HCT116 (cell line): ENCODE data around the gene TAF6. TPM values are rescaled to one million over a fixed set of nuclear protein-coding genes. Genes with fewer than 3 reads are reported as not detected.

Source experiments
- ATAC-seq: fragments of 200-7000 bp; cut with Tn5 transposase; 2 replicates; pipeline ENCODE4 v1.9.1; 2020; ENCODE audit warnings: mild to moderate bottlenecking, moderate library complexity
- BruUV-seq: library from RNA; stranded (reverse); fragments of 400-500 nt; replicated peaks from 2 replicates; lab custom pipeline; 2021; lab: Mats Ljungman, UMichigan
- CTCF ChIA-PET: fragments of 300-600 bp; sonication (Branson Sonifier 250); formaldehyde crosslinking; loops from one replicate; lab custom pipeline; 2021; ENCODE audit warnings: antibody characterized with exemption; lab: Charles Lee
- POLR2A ChIA-PET: fragments of 300-600, 350-600 bp; sonication (Branson Sonifier 250); formaldehyde crosslinking; loops from one replicate; lab custom pipeline; 2021; ENCODE audit warnings: antibody characterized with exemption; lab: Charles Lee
- RAD21 ChIA-PET, 2 experiments: fragments of 300-600 bp; sonication (Branson Sonifier 250); formaldehyde crosslinking; loops; one replicate each; lab custom pipeline; 2023; ENCODE audit warnings: low total read pairs in 2 of 2; ENCODE audit not compliant: uncharacterized antibody in 2 of 2, unreplicated experiment in 2 of 2, low non-redundant PET in 1 of 2; lab: Charles Lee
- DNase-seq: peaks from one replicate; pipeline ENCODE4 v3.0.0-alpha.2; 2010; ENCODE audit warnings: low read depth, low spot score
- H2AFZ ChIP-seq: fragments of 200-600 bp; shearing (Covaris generic), sonication (generic); 2 replicates; pipeline ENCODE4 v1.6.1; 2017; ENCODE audit warnings: low read depth, mixed run types, mixed read lengths, antibody characterized with exemption, low read length; ENCODE audit not compliant: poor library complexity, severe bottlenecking
- H3K27ac ChIP-seq: 2 replicates; pipeline ENCODE4 v1.5.1; 2012; ENCODE audit warnings: low read depth, low read length
- H3K27me3 ChIP-seq: fragments of 200-600 bp; sonication (generic); 2 replicates; pipeline ENCODE4 v1.6.1; 2016; ENCODE audit warnings: mixed run types, low read length, mixed read lengths; ENCODE audit not compliant: insufficient read depth
- H3K36me3 ChIP-seq, 2 experiments: fragments of 200-500 bp in 1 of 2; fragments of 200-600 bp in 1 of 2; sonication (Bioruptor generic) in 1 of 2; sonication (generic) in 1 of 2; 2 replicates each; pipeline versions ENCODE4 v1.5.1 to v1.6.1; 2014 to 2016; ENCODE audit warnings: low read length in 2 of 2, inconsistent platforms in 1 of 2, mixed read lengths in 1 of 2, mixed run types in 1 of 2; ENCODE audit not compliant: insufficient read depth in 2 of 2, control insufficient read depth in 1 of 2
- H3K4me1 ChIP-seq, 2 experiments: fragments of 200-600 bp in 1 of 2; sonication (generic) in 1 of 2; 2 replicates each; pipeline versions ENCODE4 v1.5.1 to v1.6.1; 2012 to 2017; ENCODE audit warnings: low read length in 2 of 2, inconsistent platforms in 1 of 2, mild to moderate bottlenecking in 1 of 2, mixed read lengths in 1 of 2, mixed run types in 1 of 2, moderate library complexity in 1 of 2; ENCODE audit not compliant: insufficient read depth in 2 of 2, control insufficient read depth in 1 of 2
- H3K4me2 ChIP-seq: fragments of 200-600 bp; sonication (generic); 2 replicates; pipeline ENCODE4 v1.6.1; 2017; ENCODE audit warnings: mixed run types, low read length, mixed read lengths
- H3K4me3 ChIP-seq, 2 experiments: fragments of 200-600 bp in 1 of 2; sonication (generic) in 1 of 2; replicated peaks in 1 of 2; 2 replicates each; pipeline ENCODE4 v1.5.1; 2011 to 2016; ENCODE audit warnings: low read length in 2 of 2, control low read depth in 1 of 2, low read depth in 1 of 2, mild to moderate bottlenecking in 1 of 2, mixed read lengths in 1 of 2, mixed run types in 1 of 2
- H3K79me2 ChIP-seq: fragments of 200-600 bp; sonication (generic); 2 replicates; pipeline ENCODE4 v1.6.1; 2017; ENCODE audit warnings: mild to moderate bottlenecking, mixed run types, low read length, moderate library complexity, mixed read lengths; ENCODE audit not compliant: insufficient read depth
- H3K9ac ChIP-seq: fragments of 200-600 bp; sonication (generic); 2 replicates; pipeline ENCODE4 v1.6.1; 2016; ENCODE audit warnings: low read length, mixed read lengths
- H3K9me2 ChIP-seq: fragments of 200-600 bp; sonication (generic), shearing (Covaris generic); 2 replicates; pipeline ENCODE4 v1.6.1; 2017; ENCODE audit warnings: mixed run types, mild to moderate bottlenecking, moderate library complexity; ENCODE audit not compliant: insufficient read depth
- H3K9me3 ChIP-seq, 2 experiments: fragments of 200-500 bp in 1 of 2; fragments of 200-600 bp in 1 of 2; sonication (Bioruptor generic) in 1 of 2; sonication (generic) in 1 of 2; 2 replicates each; pipeline ENCODE4 v1.6.1; 2014 to 2017; ENCODE audit warnings: low read length in 2 of 2, mixed read lengths in 2 of 2, inconsistent platforms in 1 of 2, low read depth in 1 of 2, mild to moderate bottlenecking in 1 of 2, mixed run types in 1 of 2, moderate library complexity in 1 of 2; ENCODE audit not compliant: control insufficient read depth in 1 of 2, insufficient read depth in 1 of 2
- H4K20me1 ChIP-seq: fragments of 200-600 bp; sonication (generic), shearing (Covaris generic); 2 replicates; pipeline ENCODE4 v1.6.1; 2017; ENCODE audit warnings: mixed run types, mild to moderate bottlenecking, moderate library complexity; ENCODE audit not compliant: insufficient read depth
- CBX3 ChIP-seq: IDR thresholded peaks from 2 replicates; pipeline ENCODE4 v1.6.1; 2012; ENCODE audit warnings: low read depth
- CEBPB ChIP-seq: IDR thresholded peaks from 2 replicates; pipeline ENCODE4 v1.6.1; 2012; ENCODE audit warnings: low read depth
- ELF1 ChIP-seq: IDR thresholded peaks from 2 replicates; pipeline ENCODE4 v1.6.1; 2012; ENCODE audit warnings: low read depth, borderline replicate concordance
- EZH2phosphoT487 ChIP-seq: fragments of 200-600 bp; IDR thresholded peaks from 2 replicates; pipeline ENCODE4 v1.6.1; 2018; ENCODE audit warnings: antibody characterized with exemption, borderline replicate concordance
- FOSL1 ChIP-seq: IDR thresholded peaks from 2 replicates; pipeline ENCODE4 v1.6.1; 2012; ENCODE audit warnings: low read depth
- JUND ChIP-seq: IDR thresholded peaks from 2 replicates; pipeline ENCODE4 v1.6.1; 2012
- POLR2A ChIP-seq: IDR thresholded peaks from 2 replicates; pipeline ENCODE4 v1.7.0; 2011; ENCODE audit warnings: borderline replicate concordance; ENCODE audit not compliant: insufficient read depth, insufficient read length; ENCODE audit errors: extremely low read depth
- POLR2AphosphoS5 ChIP-seq: IDR thresholded peaks from 2 replicates; pipeline ENCODE4 v1.6.1; 2011; ENCODE audit warnings: mild to moderate bottlenecking, low read depth, low read length, moderate library complexity
- SIN3A ChIP-seq: IDR thresholded peaks from 2 replicates; pipeline ENCODE4 v1.6.1; 2012; ENCODE audit warnings: low read depth
- SRF ChIP-seq: IDR thresholded peaks from 2 replicates; pipeline ENCODE4 v1.6.1; 2012; ENCODE audit warnings: low read depth
- TCF7L2 ChIP-seq: IDR thresholded peaks from 2 replicates; pipeline ENCODE4 v1.7.0; 2011; ENCODE audit warnings: borderline replicate concordance, inconsistent platforms; ENCODE audit not compliant: insufficient read depth, insufficient read length; ENCODE audit errors: extremely low read depth
- YY1 ChIP-seq: IDR thresholded peaks from 2 replicates; pipeline ENCODE4 v1.6.1; 2011; ENCODE audit warnings: low read length, low read depth, moderate library complexity, mild to moderate bottlenecking; ENCODE audit not compliant: insufficient replicate concordance; ENCODE audit errors: extremely low read depth
- intact Hi-C: fragments of 100-400 bp; cut with micrococcal nuclease; formaldehyde crosslinking; loops from 2 replicates; pipeline ENCODE4 v1.10.0; 2022
- total RNA-seq: library from RNA; stranded (reverse); gene quantifications from one replicate; pipeline ENCODE4 v1.2.1, GENCODE V29; 2021; ENCODE audit not compliant: unreplicated experiment
- TF ChIP-seq, protein P1 (sequence below): IDR thresholded peaks from 2 replicates; pipeline ENCODE4 v1.6.1; 2012; ENCODE audit warnings: low read depth
- TF ChIP-seq, protein P2 (sequence below): IDR thresholded peaks from 2 replicates; pipeline ENCODE4 v1.6.1; 2012
- TF ChIP-seq, protein P3 (sequence below): IDR thresholded peaks from 2 replicates; pipeline ENCODE4 v1.6.1; 2012
- TF ChIP-seq, protein P4 (sequence below), 3 experiments: fragments of 200-600 bp in 1 of 3; sonication (generic) in 1 of 3; IDR thresholded peaks in 2 of 3; conservative IDR thresholded peaks in 1 of 3; 2 replicates each; pipeline ENCODE4 v1.5.1; 2012 to 2017; ENCODE audit warnings: low read depth in 2 of 3, low read length in 2 of 3, antibody characterized with exemption in 1 of 3, borderline replicate concordance in 1 of 3, control low read depth in 1 of 3, mild to moderate bottlenecking in 1 of 3, mixed read lengths in 1 of 3, mixed run types in 1 of 3, moderate library complexity in 1 of 3; ENCODE audit not compliant: insufficient read depth in 1 of 3

Gene TAF6
- total RNA-seq, 1 experiment from 2014 or later: 67.4 TPM

DNA sequence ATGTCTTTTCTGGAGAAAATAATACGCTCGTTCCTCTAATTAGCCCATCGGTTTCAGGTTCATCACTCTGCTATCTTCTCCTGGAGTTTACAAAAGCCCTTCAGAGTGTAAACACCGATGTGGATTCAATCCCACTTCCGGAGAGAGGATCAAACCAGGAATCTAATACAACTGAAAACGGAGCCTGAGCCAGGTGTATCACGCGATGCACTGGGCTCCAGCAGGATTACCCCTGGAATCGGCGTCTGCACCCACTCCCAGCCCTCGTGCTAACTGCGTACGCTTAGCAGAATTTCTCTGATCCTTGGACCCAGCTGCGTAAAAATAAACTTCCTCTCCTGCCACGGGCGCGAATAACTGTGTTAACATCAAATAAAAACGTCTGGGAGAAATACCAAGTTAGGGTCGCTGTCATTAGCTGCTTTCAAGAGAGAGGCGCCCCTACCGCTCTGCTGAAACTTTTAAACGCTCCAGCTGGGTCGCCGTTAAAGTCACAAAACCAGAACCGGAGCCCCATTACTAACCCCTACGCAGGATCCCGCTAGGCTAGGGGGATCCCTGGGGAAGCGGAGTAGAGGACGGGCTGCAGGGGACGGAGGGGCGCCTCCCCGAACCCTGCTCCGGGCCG is 38.1 kb downstream of the TAF6 start:
- Histone ChIP-seq H4K20me1 (no peaks in the 10 kb centered on the region), H3K9ac (peak overlapping the region; percentile 83), H3K4me2 (peak overlapping the region; percentile 87), H3K79me2 (peaks cover 51% of the 10 kb centered on the region), H3K4me3 (peak overlapping the region; percentile 69 to 77), H3K4me1 (peaks cover 11 to 24% of the 10 kb centered on the region in 2 experiments), H2AFZ (no peak overlapping the region), H3K36me3 (peaks cover 22 to 34% of the 10 kb centered on the region in 2 experiments; a peak in 3 of 4 replicates), H3K9me3 (no peaks in the 10 kb centered on the region), H3K27me3 (no peaks in the 10 kb centered on the region), H3K9me2 (no peaks in the 10 kb centered on the region), H3K27ac (peak overlapping the region; percentile 72)
- DNase-seq (no peak), ATAC-seq (peak; percentile 43)
- RAD21 ChIA-PET: no interaction called here
- TF ChIP-seq, protein P1, sequence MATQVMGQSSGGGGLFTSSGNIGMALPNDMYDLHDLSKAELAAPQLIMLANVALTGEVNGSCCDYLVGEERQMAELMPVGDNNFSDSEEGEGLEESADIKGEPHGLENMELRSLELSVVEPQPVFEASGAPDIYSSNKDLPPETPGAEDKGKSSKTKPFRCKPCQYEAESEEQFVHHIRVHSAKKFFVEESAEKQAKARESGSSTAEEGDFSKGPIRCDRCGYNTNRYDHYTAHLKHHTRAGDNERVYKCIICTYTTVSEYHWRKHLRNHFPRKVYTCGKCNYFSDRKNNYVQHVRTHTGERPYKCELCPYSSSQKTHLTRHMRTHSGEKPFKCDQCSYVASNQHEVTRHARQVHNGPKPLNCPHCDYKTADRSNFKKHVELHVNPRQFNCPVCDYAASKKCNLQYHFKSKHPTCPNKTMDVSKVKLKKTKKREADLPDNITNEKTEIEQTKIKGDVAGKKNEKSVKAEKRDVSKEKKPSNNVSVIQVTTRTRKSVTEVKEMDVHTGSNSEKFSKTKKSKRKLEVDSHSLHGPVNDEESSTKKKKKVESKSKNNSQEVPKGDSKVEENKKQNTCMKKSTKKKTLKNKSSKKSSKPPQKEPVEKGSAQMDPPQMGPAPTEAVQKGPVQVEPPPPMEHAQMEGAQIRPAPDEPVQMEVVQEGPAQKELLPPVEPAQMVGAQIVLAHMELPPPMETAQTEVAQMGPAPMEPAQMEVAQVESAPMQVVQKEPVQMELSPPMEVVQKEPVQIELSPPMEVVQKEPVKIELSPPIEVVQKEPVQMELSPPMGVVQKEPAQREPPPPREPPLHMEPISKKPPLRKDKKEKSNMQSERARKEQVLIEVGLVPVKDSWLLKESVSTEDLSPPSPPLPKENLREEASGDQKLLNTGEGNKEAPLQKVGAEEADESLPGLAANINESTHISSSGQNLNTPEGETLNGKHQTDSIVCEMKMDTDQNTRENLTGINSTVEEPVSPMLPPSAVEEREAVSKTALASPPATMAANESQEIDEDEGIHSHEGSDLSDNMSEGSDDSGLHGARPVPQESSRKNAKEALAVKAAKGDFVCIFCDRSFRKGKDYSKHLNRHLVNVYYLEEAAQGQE: no peak
- TF ChIP-seq TCF7L2: no peak
- no peak for TF ChIP-seq JUND
- TF ChIP-seq, protein P2, sequence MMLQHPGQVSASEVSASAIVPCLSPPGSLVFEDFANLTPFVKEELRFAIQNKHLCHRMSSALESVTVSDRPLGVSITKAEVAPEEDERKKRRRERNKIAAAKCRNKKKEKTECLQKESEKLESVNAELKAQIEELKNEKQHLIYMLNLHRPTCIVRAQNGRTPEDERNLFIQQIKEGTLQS: no peak
- TF ChIP-seq ELF1: no peak
- no peak for TF ChIP-seq POLR2AphosphoS5
- no peak for TF ChIP-seq POLR2A
- TF ChIP-seq SRF: no peak
- TF ChIP-seq SIN3A: no peak
- TF ChIP-seq, protein P3, sequence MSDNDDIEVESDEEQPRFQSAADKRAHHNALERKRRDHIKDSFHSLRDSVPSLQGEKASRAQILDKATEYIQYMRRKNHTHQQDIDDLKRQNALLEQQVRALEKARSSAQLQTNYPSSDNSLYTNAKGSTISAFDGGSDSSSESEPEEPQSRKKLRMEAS: no peak
- TF ChIP-seq, protein P4, sequence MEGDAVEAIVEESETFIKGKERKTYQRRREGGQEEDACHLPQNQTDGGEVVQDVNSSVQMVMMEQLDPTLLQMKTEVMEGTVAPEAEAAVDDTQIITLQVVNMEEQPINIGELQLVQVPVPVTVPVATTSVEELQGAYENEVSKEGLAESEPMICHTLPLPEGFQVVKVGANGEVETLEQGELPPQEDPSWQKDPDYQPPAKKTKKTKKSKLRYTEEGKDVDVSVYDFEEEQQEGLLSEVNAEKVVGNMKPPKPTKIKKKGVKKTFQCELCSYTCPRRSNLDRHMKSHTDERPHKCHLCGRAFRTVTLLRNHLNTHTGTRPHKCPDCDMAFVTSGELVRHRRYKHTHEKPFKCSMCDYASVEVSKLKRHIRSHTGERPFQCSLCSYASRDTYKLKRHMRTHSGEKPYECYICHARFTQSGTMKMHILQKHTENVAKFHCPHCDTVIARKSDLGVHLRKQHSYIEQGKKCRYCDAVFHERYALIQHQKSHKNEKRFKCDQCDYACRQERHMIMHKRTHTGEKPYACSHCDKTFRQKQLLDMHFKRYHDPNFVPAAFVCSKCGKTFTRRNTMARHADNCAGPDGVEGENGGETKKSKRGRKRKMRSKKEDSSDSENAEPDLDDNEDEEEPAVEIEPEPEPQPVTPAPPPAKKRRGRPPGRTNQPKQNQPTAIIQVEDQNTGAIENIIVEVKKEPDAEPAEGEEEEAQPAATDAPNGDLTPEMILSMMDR (IDR thresholded peaks at IDR 0.05 in 2 of 3, conservative IDR thresholded peaks at IDR 0.05 in 1 of 3; ENCODE audit: borderline replicate concordance in 1 of 3, insufficient read depth in 1 of 3, low read depth in 2 of 3, low read length in 2 of 3): no peak
- no peak for TF ChIP-seq CBX3
- no peak for TF ChIP-seq FOSL1
- TF ChIP-seq CEBPB: no peak
- TF ChIP-seq EZH2phosphoT487: no peak
- TF ChIP-seq YY1: no peak
- intact Hi-C loops: loop anchor here (1.0 kb wide), 1 partner anchor 87 kb away; no protein-coding TSS in a partner anchor
- CTCF ChIA-PET: interaction anchor here (0.9 kb wide), 1 partner anchor 21 kb away, joined by 3 read pairs; the partner anchor contains the start of gene AP4M1
- POLR2A ChIA-PET: interaction anchor here (1.0 kb wide), 1 partner anchor 14 kb away, joined by 4 read pairs; no protein-coding TSS in a partner anchor
- TSS peak; percentile 61 for BruUV-seq
